Endothelial cell of coronary artery (primary cell): ENCODE data around the gene SNF8. TPM values are rescaled to one million over a fixed set of nuclear protein-coding genes. Genes with fewer than 3 reads are reported as not detected.

ENCODE experiments used
- total RNA-seq: library from RNA; depleted of rRNA; stranded (reverse); fragments of >200 nt; gene quantifications from 2 replicates; pipeline ENCODE4 v1.2.3, GENCODE V29; 2014

Gene SNF8, protein sequence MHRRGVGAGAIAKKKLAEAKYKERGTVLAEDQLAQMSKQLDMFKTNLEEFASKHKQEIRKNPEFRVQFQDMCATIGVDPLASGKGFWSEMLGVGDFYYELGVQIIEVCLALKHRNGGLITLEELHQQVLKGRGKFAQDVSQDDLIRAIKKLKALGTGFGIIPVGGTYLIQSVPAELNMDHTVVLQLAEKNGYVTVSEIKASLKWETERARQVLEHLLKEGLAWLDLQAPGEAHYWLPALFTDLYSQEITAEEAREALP
- 106 and 147 TPM in 2 replicates for total RNA-seq

DNA sequence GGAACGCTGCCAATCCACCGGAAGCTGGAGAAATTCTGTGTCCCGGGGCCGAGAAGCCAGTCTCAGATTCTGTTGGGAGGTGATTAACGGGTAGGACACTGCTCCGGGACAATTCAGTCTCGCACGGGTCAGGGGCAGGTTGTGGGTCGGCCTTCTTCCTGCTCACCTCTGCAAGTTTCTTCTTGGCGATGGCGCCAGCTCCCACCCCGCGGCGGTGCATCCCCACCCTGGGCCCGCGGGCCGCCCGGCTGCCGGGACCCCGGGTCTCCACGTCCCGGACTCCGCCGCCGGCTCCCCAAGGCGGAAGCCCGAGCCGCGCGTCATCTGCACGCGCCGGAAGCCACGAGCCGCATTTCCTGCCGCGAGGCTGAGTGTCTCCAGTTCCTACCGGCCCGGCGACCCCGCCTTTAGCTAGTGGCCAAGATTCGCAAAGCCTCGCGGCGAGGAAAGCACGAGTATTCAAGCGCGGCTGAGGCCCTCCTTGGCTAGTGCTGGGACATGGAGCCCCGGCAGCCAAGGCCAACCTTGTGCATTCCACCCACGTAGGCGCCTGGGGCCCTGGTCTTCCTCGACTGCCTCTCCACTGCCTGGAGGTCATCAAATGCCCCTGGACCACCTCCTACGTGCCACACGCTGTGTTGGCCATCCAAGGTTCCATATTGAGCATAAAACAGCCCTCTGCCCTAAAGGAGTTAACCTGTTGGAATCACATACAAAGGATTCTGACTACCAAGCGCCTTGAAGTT, at the start of gene SNF8:
Gene SNF8, minus strand, starts transcription at position 328 of the 746 bp plus-strand sequence. Its CDS starts 108 bp downstream, at position 220.

DNA sequence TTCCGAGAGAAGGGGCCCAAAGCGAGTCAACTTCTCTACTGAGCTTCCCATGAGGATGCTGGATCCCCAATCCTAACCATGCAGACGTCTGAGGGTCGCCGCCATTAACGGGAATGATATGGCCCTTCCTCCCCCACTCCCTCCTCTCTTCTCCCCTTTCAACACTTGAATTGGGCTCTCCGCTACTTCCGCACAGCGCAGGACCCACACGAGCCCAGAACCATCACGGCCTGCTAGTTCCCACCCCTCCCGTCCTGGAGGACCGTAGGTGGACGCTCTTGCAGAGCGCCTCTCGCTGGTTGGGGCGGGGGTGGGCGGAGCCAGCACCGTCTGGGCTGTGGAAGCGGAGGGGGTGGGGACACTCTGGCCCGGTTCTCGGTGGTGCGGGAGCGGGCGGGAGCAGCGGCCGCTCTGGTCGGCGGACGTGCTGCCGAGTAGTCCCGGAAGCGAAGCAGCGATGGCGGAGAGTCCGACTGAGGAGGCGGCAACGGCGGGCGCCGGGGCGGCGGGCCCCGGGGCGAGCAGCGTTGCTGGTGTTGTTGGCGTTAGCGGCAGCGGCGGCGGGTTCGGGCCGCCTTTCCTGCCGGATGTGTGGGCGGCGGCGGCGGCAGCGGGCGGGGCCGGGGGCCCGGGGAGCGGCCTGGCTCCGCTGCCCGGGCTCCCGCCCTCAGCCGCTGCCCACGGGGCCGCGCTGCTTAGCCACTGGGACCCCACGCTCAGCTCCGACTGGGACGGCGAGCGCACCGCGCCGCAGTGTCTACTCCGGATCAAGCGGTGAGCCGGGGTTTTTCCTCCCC, 36.4 kb downstream of the SNF8 start, which contains the start of gene UBE2Z:
Gene UBE2Z, plus strand, starts transcription at position 361 of the 797 bp plus-strand sequence. Its CDS starts 97 bp downstream, at position 458.

Other genes with a start within 250 kb of the SNF8 start
- not detected in 2 replicates for gene PRAC1, start 222.3 kb downstream of the SNF8 start, total RNA-seq
- not detected in 2 replicates for gene PRAC2, start 221.7 kb downstream of the SNF8 start, total RNA-seq
- not detected in 2 replicates for gene HOXB13, start 216.1 kb downstream of the SNF8 start, total RNA-seq
- not detected in 2 replicates for gene TTLL6, start 127.6 kb downstream of the SNF8 start, total RNA-seq
- gene CALCOCO2, start 113.8 kb downstream of the SNF8 start, total RNA-seq = 25.5 and 51.8 TPM in 2 replicates
- 26.1 and 71.1 TPM in 2 replicates for gene ATP5MC1, start 52.1 kb downstream of the SNF8 start, total RNA-seq
- 54.3 and 56.1 TPM in 2 replicates for gene UBE2Z, start 36.4 kb downstream of the SNF8 start, total RNA-seq
- not detected in 2 replicates for gene GIP, start 23.8 kb upstream of the SNF8 start, total RNA-seq
- 1.6 and 4.2 TPM in 2 replicates for gene IGF2BP1, start 52.5 kb upstream of the SNF8 start, total RNA-seq
- gene B4GALNT2, start 187.9 kb upstream of the SNF8 start, total RNA-seq = under 0.01 TPM in 2 replicates